ENCODE measurements around the gene TSPAN14. TPM values are rescaled to one million over a fixed set of nuclear protein-coding genes. Genes with fewer than 3 reads are reported as not detected.
A peak's percentile ranks its signal among the peaks of the same experiment; 100 is the strongest.

TSPAN14 gene
- polyA plus RNA-seq, 3 donors: 123 to 160 (median 146) TPM

- Histone ChIP-seq H4K20me1 (ENCODE audit: insufficient read depth, low read length) (no peaks in the 10 kb centered on the region), H3K27ac (ENCODE audit: low read depth in 1 of 2, low read length in 2 of 2) (no peak overlapping the region), H3K9me3 (replicated peaks in 1 of 2; ENCODE audit: control insufficient read depth in 1 of 2, insufficient read depth in 1 of 2, low read length in 2 of 2) (no peaks in the 10 kb centered on the region), H3K4me2 (replicated peaks; ENCODE audit: extremely low read depth, low read length, poor library complexity, severe bottlenecking) (no peak overlapping the region), H3K4me3 (replicated peaks in 1 of 3; ENCODE audit: low read depth in 2 of 3, low read length in 3 of 3) (no peak overlapping the region), H3K4me1 (ENCODE audit: control insufficient read depth in 1 of 2, insufficient read depth in 2 of 2, low read length in 2 of 2) (no peaks in the 10 kb centered on the region), H3K9ac (ENCODE audit: insufficient read depth, low read length, poor library complexity, severe bottlenecking) (no peak overlapping the region), H3K27me3 (ENCODE audit: control insufficient read depth in 2 of 2, insufficient read depth in 2 of 2, low read length in 2 of 2) (peaks cover 0 to 3% of the 10 kb centered on the region in 2 donors), H3K79me2 (ENCODE audit: insufficient read depth, low read length) (no peaks in the 10 kb centered on the region), H2AFZ (ENCODE audit: insufficient read depth, low read depth, low read length, poor library complexity, severe bottlenecking) (no peak overlapping the region), H3K36me3 (replicated peaks in 1 of 2; ENCODE audit: control insufficient read depth in 1 of 2, insufficient read depth in 2 of 2, low read length in 2 of 2) (no peaks in the 10 kb centered on the region)
- Mint-ChIP-seq H3K4me3 (no peak overlapping the region), H3K9me3 (no peaks in the 10 kb centered on the region), H3K4me1 (no peaks in the 10 kb centered on the region), H3K27ac (peak overlapping the region in 1 of 7 donors; percentile 55), H3K27me3 (ENCODE audit: low read depth in 3 of 3) (peaks cover 0 to 3% (median 0%) of the 10 kb centered on the region in 3 donors), H3K36me3 (no peaks in the 10 kb centered on the region)
- intact Hi-C loops (cut with micrococcal nuclease): no loop called here
- no peak for TF ChIP-seq CTCF (IDR thresholded peaks at IDR 0.05)
- no peak for DNase-seq
- 100% methylated on average over 2 of the region's 6 CpGs for WGBS (ENCODE audit: insufficient coverage)
Measured at GRCh38 chr10:80436446-80437098, 17.5 kb upstream of the TSPAN14 start.

- intact Hi-C loops (cut with micrococcal nuclease): no loop called here
- Histone ChIP-seq H3K79me2 (ENCODE audit: insufficient read depth, low read length) (no peaks in the 10 kb centered on the region), H3K9me3 (replicated peaks in 1 of 2; ENCODE audit: control insufficient read depth in 1 of 2, insufficient read depth in 1 of 2, low read length in 2 of 2) (no peaks in the 10 kb centered on the region), H3K27ac (ENCODE audit: low read depth in 1 of 2, low read length in 2 of 2) (no peak overlapping the region), H4K20me1 (ENCODE audit: insufficient read depth, low read length) (no peaks in the 10 kb centered on the region), H3K4me3 (replicated peaks in 1 of 3; ENCODE audit: low read depth in 2 of 3, low read length in 3 of 3) (no peak overlapping the region), H3K4me2 (replicated peaks; ENCODE audit: extremely low read depth, low read length, poor library complexity, severe bottlenecking) (no peak overlapping the region), H3K27me3 (ENCODE audit: control insufficient read depth in 2 of 2, insufficient read depth in 2 of 2, low read length in 2 of 2) (peaks cover 0 to 3% of the 10 kb centered on the region in 2 donors), H2AFZ (ENCODE audit: insufficient read depth, low read depth, low read length, poor library complexity, severe bottlenecking) (no peak overlapping the region), H3K4me1 (ENCODE audit: control insufficient read depth in 1 of 2, insufficient read depth in 2 of 2, low read length in 2 of 2) (no peaks in the 10 kb centered on the region), H3K36me3 (replicated peaks in 1 of 2; ENCODE audit: control insufficient read depth in 1 of 2, insufficient read depth in 2 of 2, low read length in 2 of 2) (no peaks in the 10 kb centered on the region), H3K9ac (ENCODE audit: insufficient read depth, low read length, poor library complexity, severe bottlenecking) (no peak overlapping the region)
- no peaks in the 10 kb centered on the region for H3K36me3 Mint-ChIP-seq
- peaks cover 0 to 3% (median 0%) of the 10 kb centered on the region in 3 donors for H3K27me3 Mint-ChIP-seq (ENCODE audit: low read depth in 3 of 3)
- no peaks in the 10 kb centered on the region for H3K4me1 Mint-ChIP-seq
- DNase-seq: no peak
- TF ChIP-seq CTCF (IDR thresholded peaks at IDR 0.05): no peak
- 100% methylated on average over 1 of the region's 2 CpGs for WGBS (ENCODE audit: insufficient coverage)
- H3K4me3 Mint-ChIP-seq: no peak overlapping the region
- H3K27ac Mint-ChIP-seq: no peak overlapping the region
- no peaks in the 10 kb centered on the region for H3K9me3 Mint-ChIP-seq
Measured at GRCh38 chr10:80437227-80437626, 16.9 kb upstream of the TSPAN14 start.

All from CD14-positive monocyte (primary cell).